HL-60/S4 treated with retinoic acid at 250 ng/mL for 4 days and 3 days (cell line): ENCODE results near the gene SLC36A3.
"Not testable (repeated sequence)": the region's sequence is repeated elsewhere in the genome, so short reads cannot be mapped to it uniquely, and the experiment has no call there.

Experiments
- in situ Hi-C: fragments of 300-500 bp; cut with MboI; formaldehyde crosslinking; loops from 2 replicates; pipeline ENCODE4 v1.7.0; 2022; ENCODE audit warnings: low sequenced_read_pairs

The SLC36A3 gene

GRCh38 chr5:151262532-151262931 is 41.0 kb downstream of the SLC36A3 start:
- in situ Hi-C loops = no loop called here

- in situ Hi-C loops = no loop called here
These were observed 43.6 kb downstream of the SLC36A3 start for GRCh38 chr5:151259931-151260330.

GRCh38 chr5:151258816-151259215 is 44.8 kb downstream of the SLC36A3 start:
- in situ Hi-C loops = no loop called here

GRCh38 chr5:151258201-151258611 is 45.4 kb downstream of the SLC36A3 start:
- in situ Hi-C loops = no loop called here

GRCh38 chr5:151257731-151258181 is 45.8 kb downstream of the SLC36A3 start:
- in situ Hi-C loops = no loop called here

- in situ Hi-C loops = no loop called here
These were observed 47.8 kb downstream of the SLC36A3 start for GRCh38 chr5:151255621-151256286.

- in situ Hi-C loops = not testable (repeated sequence)
These were observed 48.6 kb downstream of the SLC36A3 start for GRCh38 chr5:151254990-151255389.

- in situ Hi-C loops = no loop called here
These were observed 49.0 kb downstream of the SLC36A3 start for GRCh38 chr5:151254556-151254955.

GRCh38 chr5:151253605-151253950 is 50.0 kb downstream of the SLC36A3 start:
- in situ Hi-C loops = no loop called here

- in situ Hi-C loops = no loop called here
These were observed 50.6 kb downstream of the SLC36A3 start, which contains the start of gene GM2A for GRCh38 chr5:151252762-151253604. Gene GM2A (plus strand): TSS chr5:151253185. CDS start chr5:151253217, 32 bp downstream.

GRCh38 chr5:151251621-151252020 is 51.9 kb downstream of the SLC36A3 start:
- in situ Hi-C loops = no loop called here

GRCh38 chr5:151251001-151251551 is 52.5 kb downstream of the SLC36A3 start:
- in situ Hi-C loops = no loop called here

- in situ Hi-C loops = no loop called here
These were observed 53.1 kb downstream of the SLC36A3 start for GRCh38 chr5:151250346-151251000.

- in situ Hi-C loops = no loop called here
These were observed 54.3 kb downstream of the SLC36A3 start for GRCh38 chr5:151249281-151249680.

GRCh38 chr5:151248651-151249050 is 54.9 kb downstream of the SLC36A3 start:
- in situ Hi-C loops = no loop called here

- in situ Hi-C loops = no loop called here
These were observed 57.8 kb downstream of the SLC36A3 start for GRCh38 chr5:151245680-151246219.

GRCh38 chr5:151244206-151244605 is 59.4 kb downstream of the SLC36A3 start:
- in situ Hi-C loops = no loop called here

GRCh38 chr5:151243564-151243963 is 60.0 kb downstream of the SLC36A3 start:
- in situ Hi-C loops = no loop called here

- in situ Hi-C loops = no loop called here
These were observed 60.4 kb downstream of the SLC36A3 start for GRCh38 chr5:151243127-151243526.

GRCh38 chr5:151240924-151241635 is 62.5 kb downstream of the SLC36A3 start:
- in situ Hi-C loops = no loop called here
